ENCODE measurements around the gene MKRN1. TPM values are rescaled to one million over a fixed set of nuclear protein-coding genes. Genes with fewer than 3 reads are reported as not detected.

MKRN1 gene
- total RNA-seq, 4 donors from 2014 or later: 45.9 to 75.7 (median 60.0) TPM

- H3K4me3 ChIP-seq: no peak overlapping the region
- no peak for DNase-seq (ENCODE audit: low spot score in 2 of 2)
- H3K4me1 ChIP-seq: no peaks in the 10 kb centered on the region
- no peaks in the 10 kb centered on the region for H3K9me3 ChIP-seq
- H3K27ac ChIP-seq: no peak overlapping the region
- WGBS, 2 donors: 83 to 92% methylated on average over 3 of the region's 3 CpGs
- no peak for TF ChIP-seq EP300 (IDR thresholded peaks at IDR 0.05)
- TF ChIP-seq, protein P1, sequence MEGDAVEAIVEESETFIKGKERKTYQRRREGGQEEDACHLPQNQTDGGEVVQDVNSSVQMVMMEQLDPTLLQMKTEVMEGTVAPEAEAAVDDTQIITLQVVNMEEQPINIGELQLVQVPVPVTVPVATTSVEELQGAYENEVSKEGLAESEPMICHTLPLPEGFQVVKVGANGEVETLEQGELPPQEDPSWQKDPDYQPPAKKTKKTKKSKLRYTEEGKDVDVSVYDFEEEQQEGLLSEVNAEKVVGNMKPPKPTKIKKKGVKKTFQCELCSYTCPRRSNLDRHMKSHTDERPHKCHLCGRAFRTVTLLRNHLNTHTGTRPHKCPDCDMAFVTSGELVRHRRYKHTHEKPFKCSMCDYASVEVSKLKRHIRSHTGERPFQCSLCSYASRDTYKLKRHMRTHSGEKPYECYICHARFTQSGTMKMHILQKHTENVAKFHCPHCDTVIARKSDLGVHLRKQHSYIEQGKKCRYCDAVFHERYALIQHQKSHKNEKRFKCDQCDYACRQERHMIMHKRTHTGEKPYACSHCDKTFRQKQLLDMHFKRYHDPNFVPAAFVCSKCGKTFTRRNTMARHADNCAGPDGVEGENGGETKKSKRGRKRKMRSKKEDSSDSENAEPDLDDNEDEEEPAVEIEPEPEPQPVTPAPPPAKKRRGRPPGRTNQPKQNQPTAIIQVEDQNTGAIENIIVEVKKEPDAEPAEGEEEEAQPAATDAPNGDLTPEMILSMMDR (IDR thresholded peaks at IDR 0.05): no peak
- no peak for TF ChIP-seq POLR2A (IDR thresholded peaks at IDR 0.05)
- H3K36me3 ChIP-seq: peaks cover 0 to 6% (median 0%) of the 10 kb centered on the region in 3 donors
- H3K27me3 ChIP-seq: no peaks in the 10 kb centered on the region
Observed at GRCh38 chr7:140439359-140439758, 39.9 kb downstream of the MKRN1 start.

DNA sequence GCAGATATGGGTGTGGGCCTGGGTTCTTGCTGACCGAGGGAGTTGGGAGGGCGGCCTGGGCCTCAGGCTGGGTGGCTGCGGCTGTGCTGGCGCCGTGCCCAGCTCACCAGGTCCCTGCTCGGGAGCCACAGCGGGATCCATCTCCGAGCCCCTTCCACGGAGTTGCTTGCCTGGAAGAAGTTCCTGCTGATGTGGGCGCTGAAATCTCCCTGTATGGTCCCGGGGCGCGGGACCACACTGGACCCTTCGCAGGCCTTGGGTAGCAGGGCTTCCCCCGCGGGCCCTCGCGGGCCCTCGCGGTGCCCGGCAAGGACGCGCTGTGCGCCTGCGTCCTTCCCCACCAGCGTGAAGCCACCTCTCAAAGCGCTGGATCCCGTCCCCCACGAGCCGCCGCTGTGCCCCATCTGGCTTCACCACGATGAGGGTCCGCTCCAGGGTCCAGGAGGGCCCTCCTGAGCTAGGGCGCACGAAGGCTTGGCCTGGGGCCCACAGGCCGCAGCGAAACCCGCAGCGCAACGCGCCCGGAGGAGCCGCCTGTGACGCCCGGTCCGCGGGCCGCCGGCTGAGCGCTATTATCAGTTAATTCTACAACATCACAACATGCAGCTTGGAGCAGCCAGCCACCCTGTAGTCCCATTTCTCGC is 43.9 kb downstream of the MKRN1 start:
- Histone ChIP-seq H3K9me3 (no peaks in the 10 kb centered on the region), H3K4me1 (no peaks in the 10 kb centered on the region), H3K27me3 (no peaks in the 10 kb centered on the region), H3K4me3 (no peak overlapping the region), H3K27ac (no peak overlapping the region), H3K36me3 (no peaks in the 10 kb centered on the region)
- TF ChIP-seq EP300 (IDR thresholded peaks at IDR 0.05): no peak
- no peak for DNase-seq (ENCODE audit: low spot score in 2 of 2)
- WGBS, 2 donors: 43 to 48% methylated on average over 25 to 49 of the region's 51 CpGs

GRCh38 chr7:140433396-140433795 is 45.9 kb downstream of the MKRN1 start:
- Histone ChIP-seq H3K27ac (no peak overlapping the region), H3K4me1 (no peaks in the 10 kb centered on the region), H3K4me3 (no peak overlapping the region), H3K36me3 (no peaks in the 10 kb centered on the region), H3K9me3 (no peaks in the 10 kb centered on the region), H3K27me3 (no peaks in the 10 kb centered on the region)
- 77 to 91% methylated on average over 3 of the region's 3 CpGs for WGBS, 2 donors
- no peak for DNase-seq (ENCODE audit: low spot score in 2 of 2)
- TF ChIP-seq EP300 (IDR thresholded peaks at IDR 0.05): no peak
- TF ChIP-seq, protein P1 (IDR thresholded peaks at IDR 0.05): no peak

DNA sequence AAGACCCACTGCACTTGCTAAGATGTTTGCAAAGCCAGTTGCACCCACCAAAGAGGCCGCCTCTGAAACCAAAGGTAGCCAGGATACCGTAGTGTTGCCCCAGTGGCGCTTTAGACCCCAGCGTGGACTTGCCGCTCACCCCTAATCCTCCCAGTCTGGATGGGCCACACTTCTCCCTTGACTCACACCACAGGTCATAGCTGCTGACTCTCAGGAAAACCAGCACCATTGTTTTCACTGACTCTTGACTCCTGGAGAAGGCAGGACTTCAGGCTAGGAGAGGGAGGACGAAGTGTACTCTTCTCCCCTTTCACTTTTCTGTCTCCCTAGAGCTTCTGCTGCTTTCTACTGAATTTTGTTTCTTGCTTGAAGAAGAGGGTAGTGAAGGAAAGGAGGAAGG is 53.2 kb downstream of the MKRN1 start:
- Histone ChIP-seq H3K36me3 (no peaks in the 10 kb centered on the region), H3K27ac (no peak overlapping the region), H3K27me3 (no peaks in the 10 kb centered on the region), H3K4me1 (no peaks in the 10 kb centered on the region), H3K9me3 (no peaks in the 10 kb centered on the region), H3K4me3 (no peak overlapping the region)
- TF ChIP-seq EP300 (IDR thresholded peaks at IDR 0.05): no peak
- TF ChIP-seq POLR2A (IDR thresholded peaks at IDR 0.05): no peak
- TF ChIP-seq, protein P1 (IDR thresholded peaks at IDR 0.05): no peak
- 83 to 86% methylated on average over 6 of the region's 6 CpGs for WGBS, 2 donors
- no peak for DNase-seq (ENCODE audit: low spot score in 2 of 2)

GRCh38 chr7:140425718-140426117 is 53.6 kb downstream of the MKRN1 start:
- DNase-seq (ENCODE audit: low spot score in 2 of 2): no peak
- H3K9me3 ChIP-seq: no peaks in the 10 kb centered on the region
- 68 to 81% methylated on average over 12 of the region's 12 CpGs for WGBS, 2 donors

More at GRCh38 chr7:140425718-140426117, 53.6 kb downstream of the MKRN1 start:
- H3K27ac ChIP-seq: no peak overlapping the region
- H3K27me3 ChIP-seq: no peaks in the 10 kb centered on the region
- H3K4me1 ChIP-seq: no peaks in the 10 kb centered on the region
- TF ChIP-seq, protein P1 (IDR thresholded peaks at IDR 0.05): no peak
- TF ChIP-seq EP300 (IDR thresholded peaks at IDR 0.05): no peak
- no peak for TF ChIP-seq POLR2A (IDR thresholded peaks at IDR 0.05)
- no peak overlapping the region for H3K4me3 ChIP-seq
- H3K36me3 ChIP-seq: no peaks in the 10 kb centered on the region
